HG02870 (cell line): Measurements from ENCODE around the gene SHROOM2.

Experiments
- ATAC-seq: cut with Tn5 transposase; IDR thresholded peaks from one replicate; pipeline ENCODE4 v1.9.1; 2021; ENCODE audit warnings: mild to moderate bottlenecking, moderate library complexity; ENCODE audit not compliant: unreplicated experiment

The SHROOM2 gene

DNA sequence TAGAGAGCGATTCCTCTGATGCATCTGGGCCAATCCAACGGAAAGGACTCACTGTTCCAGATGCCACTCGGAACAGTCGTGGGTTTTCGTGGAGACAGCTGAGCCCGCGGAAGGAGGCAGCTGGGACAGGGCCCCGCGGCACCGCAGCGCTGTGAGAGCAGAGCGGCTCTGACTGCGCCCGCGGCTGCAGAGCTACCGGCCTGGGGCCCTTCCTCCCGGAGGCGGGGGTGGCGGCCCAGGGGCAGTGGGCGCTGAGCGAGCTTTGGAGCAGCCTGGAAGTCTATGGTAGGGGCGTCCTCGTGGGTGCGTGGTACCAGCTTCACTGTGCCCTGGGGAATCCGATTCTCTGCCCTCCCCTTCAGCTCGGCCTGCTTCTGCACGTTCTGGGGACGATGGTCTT is 205.8 kb downstream of the SHROOM2 start:
- ATAC-seq, result no peak

DNA sequence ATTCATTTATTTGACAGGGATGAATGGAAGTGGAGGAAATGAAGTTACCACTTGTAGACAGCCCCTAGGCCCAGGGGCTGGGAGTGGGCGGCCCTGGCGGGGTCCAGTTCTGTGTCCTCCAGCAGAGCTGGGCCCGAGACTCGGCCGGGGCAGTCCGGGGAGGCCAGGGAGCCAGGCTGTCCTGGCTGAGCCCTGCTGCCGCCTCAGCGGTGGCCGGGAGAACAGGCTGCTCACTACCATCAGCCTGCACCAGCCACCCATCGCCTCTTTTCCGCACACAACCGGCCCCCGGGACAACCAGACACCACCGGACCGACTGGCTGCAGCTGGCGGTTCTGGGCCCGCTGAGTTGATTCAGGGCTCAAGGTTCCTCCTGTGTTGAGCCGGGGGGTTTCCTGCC is 206.5 kb downstream of the SHROOM2 start:
- no peak for ATAC-seq

- ATAC-seq, result peak; percentile 64
These were observed 209.7 kb downstream of the SHROOM2 start for GRCh38 chrX:9995855-9996339.

DNA sequence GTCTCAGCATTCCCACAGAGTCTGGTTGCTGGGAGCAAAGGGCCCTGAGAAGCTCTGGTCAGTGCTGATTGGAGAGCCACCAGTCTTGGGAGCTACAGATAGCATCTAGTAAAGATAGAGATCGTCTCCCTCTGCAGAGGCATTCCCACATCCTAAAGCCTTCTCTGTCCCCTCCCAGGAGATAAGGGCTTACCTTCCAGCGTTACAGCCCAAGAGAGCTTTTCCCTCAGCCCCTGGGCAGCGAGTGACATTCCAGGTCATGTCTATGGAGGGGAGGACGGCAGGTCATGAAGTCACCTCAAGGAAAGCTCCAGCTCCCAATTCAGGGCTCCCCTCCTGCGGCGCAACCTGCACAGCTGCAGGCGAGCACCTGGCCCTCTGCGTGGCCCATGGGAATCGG is 210.8 kb downstream of the SHROOM2 start:
- ATAC-seq, result peak; percentile 9

DNA sequence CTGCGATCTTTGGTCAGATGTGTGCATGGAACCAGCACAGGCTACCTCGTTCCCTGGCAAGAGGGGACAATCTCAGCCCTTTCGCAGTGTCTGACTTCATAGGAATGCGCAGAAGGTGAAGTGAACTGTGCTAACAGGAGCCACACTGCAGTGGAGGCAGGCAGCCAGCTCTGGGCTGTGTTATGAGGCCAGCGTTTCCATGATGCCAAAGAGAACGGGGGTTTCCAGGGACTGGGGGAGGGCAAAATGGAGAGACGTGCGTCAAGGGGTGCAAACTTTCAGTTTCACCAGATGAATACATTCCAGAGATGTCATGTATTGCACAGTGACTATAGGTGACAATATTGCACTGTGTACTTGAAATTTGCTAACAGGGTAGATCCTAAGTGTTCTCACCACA is 211.3 kb downstream of the SHROOM2 start:
- peak; percentile 46 for ATAC-seq
